Glomerular endothelial cell (primary cell): ENCODE data around the gene TLK2. TPM values are rescaled to one million over a fixed set of nuclear protein-coding genes. Genes with fewer than 3 reads are reported as not detected.

Experiments
- DNase-seq: peaks from one replicate; pipeline ENCODE4 v3.0.0-alpha.2; 2011; ENCODE audit warnings: low read depth, low spot score; ENCODE audit errors: extremely low read depth
- total RNA-seq: library from RNA; depleted of rRNA; stranded (reverse); fragments of >200 nt; gene quantifications from 2 replicates; pipeline ENCODE4 v1.2.3, GENCODE V29; 2015

Gene TLK2
- total RNA-seq, 1 donor from 2014 or later, result 27.9 TPM

- DNase-seq, result no peak
Measured at GRCh38 chr17:62652251-62653001, 173.8 kb downstream of the TLK2 start.

GRCh38 chr17:62653002-62653825 lies 174.6 kb downstream of the TLK2 start:
- no peak for DNase-seq

- DNase-seq, result no peak
Measured at GRCh38 chr17:62653826-62654761, 175.5 kb downstream of the TLK2 start.

- DNase-seq, result no peak
Measured at GRCh38 chr17:62655656-62656055, 177.0 kb downstream of the TLK2 start.

GRCh38 chr17:62656446-62656845 lies 177.8 kb downstream of the TLK2 start:
- DNase-seq, result no peak

GRCh38 chr17:62657145-62657665 lies 178.6 kb downstream of the TLK2 start:
- no peak for DNase-seq

- no peak for DNase-seq
Measured at GRCh38 chr17:62657690-62658089, 179.1 kb downstream of the TLK2 start.

- no peak for DNase-seq
Measured at GRCh38 chr17:62658136-62658920, 179.7 kb downstream of the TLK2 start.

- no peak for DNase-seq
Measured at GRCh38 chr17:62660629-62661118, 182.0 kb downstream of the TLK2 start.

GRCh38 chr17:62661337-62661736 lies 182.7 kb downstream of the TLK2 start:
- DNase-seq, result no peak

GRCh38 chr17:62662855-62663254 lies 184.2 kb downstream of the TLK2 start:
- DNase-seq, result no peak

Other genes starting within 250 kb of the TLK2 start
- 6.3 TPM in 1 of 2 replicates, not detected in the other for gene EFCAB3, start 98.3 kb upstream of the TLK2 start, total RNA-seq
- 14.4 and 16.2 TPM in 2 replicates for gene METTL2A, start 54.9 kb upstream of the TLK2 start, total RNA-seq
- 91.1 and 105 TPM in 2 replicates for gene MRC2, start 148.8 kb downstream of the TLK2 start, total RNA-seq